DOHH2 (cell line): ENCODE results near the gene SEMA4D.

Experiments
- CTCF ChIP-seq: fragments of 200-600 bp; sonication (generic); IDR thresholded peaks from one replicate; pipeline ENCODE4 v1.5.1; 2014; ENCODE audit warnings: antibody characterized with exemption, mild to moderate bottlenecking, low read depth, low read length; ENCODE audit not compliant: poor library complexity, severe bottlenecking
- EZH2phosphoT487 ChIP-seq: fragments of 200-600 bp; sonication (generic); IDR thresholded peaks from 2 replicates; pipeline ENCODE4 v1.6.1; 2017; ENCODE audit warnings: borderline replicate concordance, mild to moderate bottlenecking, antibody characterized with exemption, low read length, moderate library complexity, mixed read lengths

GRCh38 chr9:89502038-89502601 is 4.2 kb upstream of the SEMA4D start:
- no peak for TF ChIP-seq CTCF
- TF ChIP-seq EZH2phosphoT487, result no peak
